HCT116 (cell line): Measurements from ENCODE around the gene FHIT. TPM values are rescaled to one million over a fixed set of nuclear protein-coding genes. Genes with fewer than 3 reads are reported as not detected.

ENCODE experiments used
- ATAC-seq: fragments of 200-7000 bp; cut with Tn5 transposase; 2 replicates; pipeline ENCODE4 v1.9.1; 2020; ENCODE audit warnings: mild to moderate bottlenecking, moderate library complexity
- BruUV-seq: library from RNA; stranded (reverse); fragments of 400-500 nt; replicated peaks from 2 replicates; lab custom pipeline; 2021; lab: Mats Ljungman, UMichigan
- CTCF ChIA-PET: fragments of 300-600 bp; sonication (Branson Sonifier 250); formaldehyde crosslinking; loops from one replicate; lab custom pipeline; 2021; ENCODE audit warnings: antibody characterized with exemption; lab: Charles Lee
- POLR2A ChIA-PET: fragments of 300-600, 350-600 bp; sonication (Branson Sonifier 250); formaldehyde crosslinking; loops from one replicate; lab custom pipeline; 2021; ENCODE audit warnings: antibody characterized with exemption; lab: Charles Lee
- RAD21 ChIA-PET, 2 experiments: fragments of 300-600 bp; sonication (Branson Sonifier 250); formaldehyde crosslinking; loops; one replicate each; lab custom pipeline; 2023; ENCODE audit warnings: low total read pairs in 2 of 2; ENCODE audit not compliant: uncharacterized antibody in 2 of 2, unreplicated experiment in 2 of 2, low non-redundant PET in 1 of 2; lab: Charles Lee
- DNase-seq: peaks from one replicate; pipeline ENCODE4 v3.0.0-alpha.2; 2010; ENCODE audit warnings: low read depth, low spot score
- H2AFZ ChIP-seq: fragments of 200-600 bp; shearing (Covaris generic), sonication (generic); 2 replicates; pipeline ENCODE4 v1.6.1; 2017; ENCODE audit warnings: low read depth, mixed run types, mixed read lengths, antibody characterized with exemption, low read length; ENCODE audit not compliant: poor library complexity, severe bottlenecking
- H3K27ac ChIP-seq: 2 replicates; pipeline ENCODE4 v1.5.1; 2012; ENCODE audit warnings: low read depth, low read length
- H3K27me3 ChIP-seq: fragments of 200-600 bp; sonication (generic); 2 replicates; pipeline ENCODE4 v1.6.1; 2016; ENCODE audit warnings: mixed run types, low read length, mixed read lengths; ENCODE audit not compliant: insufficient read depth
- H3K36me3 ChIP-seq, 2 experiments: fragments of 200-500 bp in 1 of 2; fragments of 200-600 bp in 1 of 2; sonication (Bioruptor generic) in 1 of 2; sonication (generic) in 1 of 2; 2 replicates each; pipeline versions ENCODE4 v1.5.1 to v1.6.1; 2014 to 2016; ENCODE audit warnings: low read length in 2 of 2, inconsistent platforms in 1 of 2, mixed read lengths in 1 of 2, mixed run types in 1 of 2; ENCODE audit not compliant: insufficient read depth in 2 of 2, control insufficient read depth in 1 of 2
- H3K4me1 ChIP-seq, 2 experiments: fragments of 200-600 bp in 1 of 2; sonication (generic) in 1 of 2; 2 replicates each; pipeline versions ENCODE4 v1.5.1 to v1.6.1; 2012 to 2017; ENCODE audit warnings: low read length in 2 of 2, inconsistent platforms in 1 of 2, mild to moderate bottlenecking in 1 of 2, mixed read lengths in 1 of 2, mixed run types in 1 of 2, moderate library complexity in 1 of 2; ENCODE audit not compliant: insufficient read depth in 2 of 2, control insufficient read depth in 1 of 2
- H3K4me2 ChIP-seq: fragments of 200-600 bp; sonication (generic); 2 replicates; pipeline ENCODE4 v1.6.1; 2017; ENCODE audit warnings: mixed run types, low read length, mixed read lengths
- H3K4me3 ChIP-seq, 2 experiments: fragments of 200-600 bp in 1 of 2; sonication (generic) in 1 of 2; replicated peaks in 1 of 2; 2 replicates each; pipeline ENCODE4 v1.5.1; 2011 to 2016; ENCODE audit warnings: low read length in 2 of 2, control low read depth in 1 of 2, low read depth in 1 of 2, mild to moderate bottlenecking in 1 of 2, mixed read lengths in 1 of 2, mixed run types in 1 of 2
- H3K79me2 ChIP-seq: fragments of 200-600 bp; sonication (generic); 2 replicates; pipeline ENCODE4 v1.6.1; 2017; ENCODE audit warnings: mild to moderate bottlenecking, mixed run types, low read length, moderate library complexity, mixed read lengths; ENCODE audit not compliant: insufficient read depth
- H3K9ac ChIP-seq: fragments of 200-600 bp; sonication (generic); 2 replicates; pipeline ENCODE4 v1.6.1; 2016; ENCODE audit warnings: low read length, mixed read lengths
- H3K9me2 ChIP-seq: fragments of 200-600 bp; sonication (generic), shearing (Covaris generic); 2 replicates; pipeline ENCODE4 v1.6.1; 2017; ENCODE audit warnings: mixed run types, mild to moderate bottlenecking, moderate library complexity; ENCODE audit not compliant: insufficient read depth
- H3K9me3 ChIP-seq, 2 experiments: fragments of 200-500 bp in 1 of 2; fragments of 200-600 bp in 1 of 2; sonication (Bioruptor generic) in 1 of 2; sonication (generic) in 1 of 2; 2 replicates each; pipeline ENCODE4 v1.6.1; 2014 to 2017; ENCODE audit warnings: low read length in 2 of 2, mixed read lengths in 2 of 2, inconsistent platforms in 1 of 2, low read depth in 1 of 2, mild to moderate bottlenecking in 1 of 2, mixed run types in 1 of 2, moderate library complexity in 1 of 2; ENCODE audit not compliant: control insufficient read depth in 1 of 2, insufficient read depth in 1 of 2
- H4K20me1 ChIP-seq: fragments of 200-600 bp; sonication (generic), shearing (Covaris generic); 2 replicates; pipeline ENCODE4 v1.6.1; 2017; ENCODE audit warnings: mixed run types, mild to moderate bottlenecking, moderate library complexity; ENCODE audit not compliant: insufficient read depth
- CBX3 ChIP-seq: IDR thresholded peaks from 2 replicates; pipeline ENCODE4 v1.6.1; 2012; ENCODE audit warnings: low read depth
- CEBPB ChIP-seq: IDR thresholded peaks from 2 replicates; pipeline ENCODE4 v1.6.1; 2012; ENCODE audit warnings: low read depth
- CTCF ChIP-seq, 3 experiments: fragments of 200-600 bp in 1 of 3; sonication (generic) in 1 of 3; IDR thresholded peaks in 2 of 3; conservative IDR thresholded peaks in 1 of 3; 2 replicates each; pipeline ENCODE4 v1.5.1; 2012 to 2017; ENCODE audit warnings: low read depth in 2 of 3, low read length in 2 of 3, antibody characterized with exemption in 1 of 3, borderline replicate concordance in 1 of 3, control low read depth in 1 of 3, mild to moderate bottlenecking in 1 of 3, mixed read lengths in 1 of 3, mixed run types in 1 of 3, moderate library complexity in 1 of 3; ENCODE audit not compliant: insufficient read depth in 1 of 3
- EGR1 ChIP-seq: IDR thresholded peaks from 2 replicates; pipeline ENCODE4 v1.6.1; 2012; ENCODE audit warnings: low read depth
- ELF1 ChIP-seq: IDR thresholded peaks from 2 replicates; pipeline ENCODE4 v1.6.1; 2012; ENCODE audit warnings: low read depth, borderline replicate concordance
- EZH2 ChIP-seq: fragments of 200-600 bp; sonication (generic); IDR thresholded peaks from 2 replicates; pipeline ENCODE4 v1.6.1; 2017; ENCODE audit warnings: antibody characterized with exemption, mixed run types
- FOSL1 ChIP-seq: IDR thresholded peaks from 2 replicates; pipeline ENCODE4 v1.6.1; 2012; ENCODE audit warnings: low read depth
- JUND ChIP-seq: IDR thresholded peaks from 2 replicates; pipeline ENCODE4 v1.6.1; 2012
- POLR2A ChIP-seq: IDR thresholded peaks from 2 replicates; pipeline ENCODE4 v1.7.0; 2011; ENCODE audit warnings: borderline replicate concordance; ENCODE audit not compliant: insufficient read depth, insufficient read length; ENCODE audit errors: extremely low read depth
- POLR2AphosphoS5 ChIP-seq: IDR thresholded peaks from 2 replicates; pipeline ENCODE4 v1.6.1; 2011; ENCODE audit warnings: mild to moderate bottlenecking, low read depth, low read length, moderate library complexity
- RAD21 ChIP-seq: IDR thresholded peaks from 2 replicates; pipeline ENCODE4 v1.6.1; 2012; ENCODE audit warnings: low read depth, mild to moderate bottlenecking
- SIN3A ChIP-seq: IDR thresholded peaks from 2 replicates; pipeline ENCODE4 v1.6.1; 2012; ENCODE audit warnings: low read depth
- SP1 ChIP-seq: IDR thresholded peaks from 2 replicates; pipeline ENCODE4 v1.6.1; 2012; ENCODE audit warnings: low read depth
- SRF ChIP-seq: IDR thresholded peaks from 2 replicates; pipeline ENCODE4 v1.6.1; 2012; ENCODE audit warnings: low read depth
- TCF7L2 ChIP-seq: IDR thresholded peaks from 2 replicates; pipeline ENCODE4 v1.7.0; 2011; ENCODE audit warnings: borderline replicate concordance, inconsistent platforms; ENCODE audit not compliant: insufficient read depth, insufficient read length; ENCODE audit errors: extremely low read depth
- YY1 ChIP-seq: IDR thresholded peaks from 2 replicates; pipeline ENCODE4 v1.6.1; 2011; ENCODE audit warnings: low read length, low read depth, moderate library complexity, mild to moderate bottlenecking; ENCODE audit not compliant: insufficient replicate concordance; ENCODE audit errors: extremely low read depth
- ZBTB33 ChIP-seq: IDR thresholded peaks from 2 replicates; pipeline ENCODE4 v1.6.1; 2011; ENCODE audit warnings: mild to moderate bottlenecking, low read length, moderate library complexity; ENCODE audit not compliant: insufficient replicate concordance; ENCODE audit errors: extremely low read depth
- ZFX ChIP-seq: fragments of 450-650 bp; IDR thresholded peaks from 2 replicates; pipeline ENCODE4 v1.6.1; 2017
- ZNF274 ChIP-seq: fragments of 200-500 bp; sonication (Bioruptor generic); IDR thresholded peaks from 2 replicates; pipeline ENCODE4 v1.6.1; 2014; ENCODE audit warnings: mild to moderate bottlenecking, low read depth, low read length, inconsistent platforms
- intact Hi-C: fragments of 100-400 bp; cut with micrococcal nuclease; formaldehyde crosslinking; loops from 2 replicates; pipeline ENCODE4 v1.10.0; 2022
- total RNA-seq: library from RNA; stranded (reverse); gene quantifications from one replicate; pipeline ENCODE4 v1.2.1, GENCODE V29; 2021; ENCODE audit not compliant: unreplicated experiment

Gene FHIT
- total RNA-seq, 1 experiment from 2014 or later = 20.1 TPM

DNA sequence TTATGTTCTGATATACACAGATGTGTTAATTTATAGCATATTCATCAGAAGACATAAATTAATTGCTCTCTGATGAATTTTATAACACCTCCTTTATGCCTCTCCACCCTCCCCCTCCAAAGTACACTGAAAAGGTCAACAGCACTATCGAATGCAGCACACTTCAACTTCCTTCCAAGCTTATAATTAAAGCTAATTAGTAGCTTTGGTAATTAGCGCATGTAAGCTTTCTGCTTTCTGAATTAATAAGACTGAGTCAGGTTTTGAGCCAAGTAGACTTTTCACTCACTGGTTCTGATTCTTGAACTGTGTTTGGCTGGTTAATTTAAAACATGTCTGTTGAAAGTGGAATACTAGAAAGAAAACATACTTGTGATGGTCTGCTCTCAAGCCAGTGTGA lies 1440.6 kb downstream of the FHIT start (continued):
- TF ChIP-seq ZNF274 (no peak), CTCF (IDR thresholded peaks at IDR 0.05 in 2 of 3, conservative IDR thresholded peaks at IDR 0.05 in 1 of 3; ENCODE audit: borderline replicate concordance in 1 of 3, insufficient read depth in 1 of 3, low read depth in 2 of 3, low read length in 2 of 3) (no peak), EZH2 (no peak)
- TF ChIP-seq, all 23 proteins: peak for 0

DNA sequence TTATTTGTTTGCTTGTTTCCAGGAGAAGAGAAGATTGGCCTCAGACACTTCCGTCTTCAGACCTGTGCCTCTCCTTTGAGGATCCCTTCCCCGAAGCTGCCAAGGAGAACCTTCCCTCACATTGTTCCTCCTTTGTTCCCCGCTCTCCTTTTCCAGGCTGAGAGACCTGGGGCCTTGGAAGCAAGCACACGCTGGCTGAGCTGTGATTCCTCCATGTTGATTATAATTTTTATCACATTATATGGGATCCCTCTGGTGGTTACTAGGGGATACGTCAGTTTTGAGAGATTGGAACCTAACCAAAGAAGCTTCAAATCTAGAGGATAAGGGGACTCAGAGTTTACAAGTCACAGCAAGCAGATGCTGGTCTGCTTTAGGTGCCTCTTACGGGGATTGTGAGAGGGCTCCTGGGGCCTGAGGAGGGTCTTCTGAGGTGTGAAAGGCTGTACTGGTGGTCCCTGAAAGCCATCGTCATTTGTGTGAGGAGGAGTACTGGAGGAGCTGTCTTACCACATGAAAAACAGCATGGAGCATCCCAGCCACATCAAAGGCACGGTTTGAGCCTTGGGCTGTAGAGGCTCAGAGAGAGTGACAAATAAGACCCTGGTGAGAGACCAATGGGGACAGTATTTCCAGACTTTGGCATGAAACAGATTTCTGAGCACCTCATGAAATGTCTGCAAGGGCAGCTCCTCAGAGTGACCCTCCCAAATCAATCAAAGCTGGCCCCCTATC lies 1441.4 kb downstream of the FHIT start:
- Histone ChIP-seq H3K27me3 (no peaks in the 10 kb centered on the region), H3K9me2 (no peaks in the 10 kb centered on the region), H3K9me3 (no peaks in the 10 kb centered on the region), H3K36me3 (no peaks in the 10 kb centered on the region), H3K9ac (no peak overlapping the region), H2AFZ (peak overlapping the region; percentile 49), H3K27ac (no peak overlapping the region), H3K4me1 (peaks cover 0 to 12% of the 10 kb centered on the region in 2 experiments; a peak in 1 of 4 replicates), H4K20me1 (no peaks in the 10 kb centered on the region), H3K4me3 (no peak overlapping the region), H3K79me2 (no peaks in the 10 kb centered on the region), H3K4me2 (no peak overlapping the region)
- intact Hi-C loops = loop anchor here (1.0 to 10.0 kb wide), 2 partner anchors 235 to 815 kb away; no protein-coding TSS in a partner anchor
- no peak for TF ChIP-seq YY1
- TF ChIP-seq SIN3A = no peak
- TF ChIP-seq ZFX = no peak
- TF ChIP-seq ELF1 = no peak
- no peak for TF ChIP-seq POLR2A
- TF ChIP-seq TCF7L2 = no peak
- TF ChIP-seq JUND = no peak
- no peak for TF ChIP-seq EGR1
- peak; percentile 51 for TF ChIP-seq RAD21
- TF ChIP-seq CBX3 = no peak
- TF ChIP-seq ZBTB33 = no peak
- TF ChIP-seq CEBPB = no peak
- no peak for TF ChIP-seq FOSL1
- no peak for TF ChIP-seq POLR2AphosphoS5
- TF ChIP-seq ZNF274 = no peak
- peak; percentile 22 to 48 (median 34); a peak in 4 of 6 replicates for TF ChIP-seq CTCF (IDR thresholded peaks at IDR 0.05 in 2 of 3, conservative IDR thresholded peaks at IDR 0.05 in 1 of 3; ENCODE audit: borderline replicate concordance in 1 of 3, insufficient read depth in 1 of 3, low read depth in 2 of 3, low read length in 2 of 3)
- TF ChIP-seq SP1 = no peak
- TF ChIP-seq SRF = no peak
- CTCF ChIA-PET = interaction anchor here (1.0 to 1.4 kb wide), 7 partner anchors 9 to 1169 kb away, joined by 3 to 9 read pairs (median 4); no protein-coding TSS in a partner anchor
- POLR2A ChIA-PET = no interaction called here
- ATAC-seq = peak; percentile 67
- DNase-seq = no peak
- RAD21 ChIA-PET = interaction anchor here in 1 of 2 experiments (1.1 kb wide), 1 partner anchor 48 kb away, joined by 6 read pairs; no protein-coding TSS in a partner anchor
- no TSS peak for BruUV-seq
